Kidney (tissue), 14 donors: Measurements from ENCODE around the gene SLC9A3. TPM values are rescaled to one million over a fixed set of nuclear protein-coding genes. Genes with fewer than 3 reads are reported as not detected.

Experiments used
- DNase-seq, 5 donors: peaks; one replicate each; pipeline ENCODE4 v3.0.0-alpha.2; 2013 to 2020
- FAIRE-seq: peaks from 2 replicates; lab custom pipeline; 2012; peaks lifted over from hg19 to GRCh38; lab: Jason Lieb, UNC
- H3K27ac ChIP-seq, 2 donors: one replicate each; pipeline ENCODE4 v1.7.0; 2013; ENCODE audit warnings: low read depth in 2 of 2, low read length in 2 of 2, inconsistent platforms in 1 of 2
- H3K27me3 ChIP-seq: one replicate; pipeline ENCODE4 v1.7.1; 2013; ENCODE audit warnings: low read length, inconsistent platforms; ENCODE audit not compliant: control insufficient read depth, insufficient read depth
- H3K36me3 ChIP-seq, 3 donors: one replicate each; pipeline versions ENCODE4 v1.7.0 to v1.7.1; 2013; ENCODE audit warnings: low read length in 3 of 3, control low read depth in 1 of 3, inconsistent platforms in 1 of 3; ENCODE audit not compliant: insufficient read depth in 3 of 3, control insufficient read depth in 2 of 3
- H3K4me1 ChIP-seq, 3 donors: one replicate each; pipeline versions ENCODE4 v1.7.0 to v1.7.1; 2013; ENCODE audit warnings: low read length in 3 of 3, inconsistent platforms in 1 of 3, low read depth in 1 of 3; ENCODE audit not compliant: control insufficient read depth in 2 of 3, insufficient read depth in 2 of 3
- H3K4me3 ChIP-seq, 3 donors: one replicate each; pipeline versions ENCODE4 v1.7.0 to v1.8.1; 2013; ENCODE audit warnings: low read length in 3 of 3, control low read depth in 1 of 3, inconsistent platforms in 1 of 3
- H3K9ac ChIP-seq, 3 donors: one replicate each; pipeline versions ENCODE4 v1.7.0 to v1.7.1; 2013; ENCODE audit warnings: low read length in 3 of 3, control low read depth in 1 of 3, inconsistent platforms in 1 of 3
- H3K9me3 ChIP-seq, 3 donors: one replicate each; pipeline versions ENCODE4 v1.7.0 to v1.7.1; 2013; ENCODE audit warnings: low read length in 3 of 3, control low read depth in 1 of 3, inconsistent platforms in 1 of 3; ENCODE audit not compliant: control insufficient read depth in 2 of 3, insufficient read depth in 1 of 3
- intact Hi-C: fragments of 100-400 bp; cut with DNase I; formaldehyde crosslinking; loops from one replicate; pipeline ENCODE4 v1.11.1; 2022
- polyA plus RNA-seq: library from polyadenylated mRNA; stranded (reverse); fragments of 350-450 nt; fragmentation: Illumina TruSeq; extraction: RNeasy Lipid Tissue Mini Kit (QIAGEN cat#74804); gene quantifications from one replicate; pipeline ENCODE4 v1.2.3, GENCODE V29; 2014; ENCODE audit warnings: low read depth, low replicate concordance; ENCODE audit not compliant: insufficient read depth
- total RNA-seq: library from RNA; stranded (reverse); fragmentation: NEBNext Ultra II Directional; extraction: Animal tissue kit (Norgen Biotek cat#: 25700); gene quantifications from one replicate; pipeline ENCODE4 v1.2.1, GENCODE V29; 2021
- TF ChIP-seq, protein P1 (sequence below): IDR thresholded peaks from 3 replicates; pipeline ENCODE4 v1.5.1; 2012; ENCODE audit warnings: mild to moderate bottlenecking, moderate library complexity, borderline replicate concordance; ENCODE audit not compliant: insufficient read depth; ENCODE audit errors: extremely low read depth
- donor health status: control.
- donor health status: control.
- donor health status: control.
- donor health status: control.
- donor health status: control.
- donor health status: DM: yes; HTN: yes; CAD: no.
- donor health status: Normal renal cell carcinoma (clear cell type).

The SLC9A3 gene
- total and polyA plus RNA-seq, 2 donors from 2014 or later: 10.5 to 36.9 TPM

DNA sequence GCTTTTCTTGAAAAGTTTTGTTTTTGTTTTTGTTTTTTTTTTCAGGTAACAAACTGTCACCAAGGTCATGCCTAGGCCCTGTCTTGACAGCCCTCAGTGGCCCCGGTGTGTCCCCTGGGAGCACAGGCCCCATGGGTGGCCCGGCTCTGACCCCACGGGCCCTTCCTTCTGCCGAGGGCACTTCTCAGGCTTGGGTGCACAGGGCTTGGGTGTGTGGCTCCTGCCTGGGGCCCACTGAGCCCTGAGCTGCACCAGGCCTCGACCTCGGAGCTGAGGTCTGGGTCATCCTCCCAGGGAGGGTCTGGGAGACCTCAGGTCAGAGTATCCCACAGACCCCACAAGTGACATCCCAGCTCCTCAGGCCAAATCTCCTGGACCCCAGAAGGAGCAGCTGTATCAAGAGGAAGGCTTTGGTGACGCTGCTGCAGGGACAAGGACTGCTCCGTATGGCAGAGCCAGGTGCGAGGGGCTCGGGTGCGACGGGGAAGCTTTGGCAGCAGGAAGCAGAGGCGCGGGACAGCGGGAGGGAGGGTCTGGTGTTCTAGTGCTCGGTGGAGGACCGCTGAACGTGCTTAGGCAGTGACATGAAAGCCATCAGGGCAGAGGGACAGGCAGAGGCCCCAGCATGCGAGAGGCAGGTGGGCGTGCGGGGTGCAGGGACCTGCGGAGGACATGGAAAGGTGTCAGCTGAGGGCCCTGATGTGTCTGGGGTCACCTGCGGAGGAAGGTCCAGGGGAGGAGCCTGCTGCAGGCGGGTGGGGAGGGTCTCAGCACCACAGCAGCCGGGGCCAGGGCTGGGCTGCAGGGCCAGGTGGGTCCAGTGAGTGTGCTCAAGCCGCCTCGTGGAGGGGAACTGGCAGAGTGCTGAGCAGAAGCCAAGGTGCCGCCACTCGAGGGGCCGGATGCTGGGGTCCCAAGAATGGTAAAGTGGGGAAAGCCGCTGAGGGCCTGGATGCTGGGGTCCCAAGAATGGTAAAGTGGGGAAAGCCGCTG, 18.4 kb upstream of the SLC9A3 start:
- Histone ChIP-seq H3K27ac (no peak overlapping the region), H3K36me3 (no peaks in the 10 kb centered on the region), H3K4me3 (no peak overlapping the region), H3K27me3 (no peaks in the 10 kb centered on the region), H3K9me3 (no peaks in the 10 kb centered on the region), H3K4me1 (no peaks in the 10 kb centered on the region), H3K9ac (no peak overlapping the region)
- TF ChIP-seq, protein P1, sequence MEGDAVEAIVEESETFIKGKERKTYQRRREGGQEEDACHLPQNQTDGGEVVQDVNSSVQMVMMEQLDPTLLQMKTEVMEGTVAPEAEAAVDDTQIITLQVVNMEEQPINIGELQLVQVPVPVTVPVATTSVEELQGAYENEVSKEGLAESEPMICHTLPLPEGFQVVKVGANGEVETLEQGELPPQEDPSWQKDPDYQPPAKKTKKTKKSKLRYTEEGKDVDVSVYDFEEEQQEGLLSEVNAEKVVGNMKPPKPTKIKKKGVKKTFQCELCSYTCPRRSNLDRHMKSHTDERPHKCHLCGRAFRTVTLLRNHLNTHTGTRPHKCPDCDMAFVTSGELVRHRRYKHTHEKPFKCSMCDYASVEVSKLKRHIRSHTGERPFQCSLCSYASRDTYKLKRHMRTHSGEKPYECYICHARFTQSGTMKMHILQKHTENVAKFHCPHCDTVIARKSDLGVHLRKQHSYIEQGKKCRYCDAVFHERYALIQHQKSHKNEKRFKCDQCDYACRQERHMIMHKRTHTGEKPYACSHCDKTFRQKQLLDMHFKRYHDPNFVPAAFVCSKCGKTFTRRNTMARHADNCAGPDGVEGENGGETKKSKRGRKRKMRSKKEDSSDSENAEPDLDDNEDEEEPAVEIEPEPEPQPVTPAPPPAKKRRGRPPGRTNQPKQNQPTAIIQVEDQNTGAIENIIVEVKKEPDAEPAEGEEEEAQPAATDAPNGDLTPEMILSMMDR: no peak
- FAIRE-seq (no peak), DNase-seq (peak in 2 of 5 donors; percentile 33 to 61)
- intact Hi-C loops: no loop called here

DNA sequence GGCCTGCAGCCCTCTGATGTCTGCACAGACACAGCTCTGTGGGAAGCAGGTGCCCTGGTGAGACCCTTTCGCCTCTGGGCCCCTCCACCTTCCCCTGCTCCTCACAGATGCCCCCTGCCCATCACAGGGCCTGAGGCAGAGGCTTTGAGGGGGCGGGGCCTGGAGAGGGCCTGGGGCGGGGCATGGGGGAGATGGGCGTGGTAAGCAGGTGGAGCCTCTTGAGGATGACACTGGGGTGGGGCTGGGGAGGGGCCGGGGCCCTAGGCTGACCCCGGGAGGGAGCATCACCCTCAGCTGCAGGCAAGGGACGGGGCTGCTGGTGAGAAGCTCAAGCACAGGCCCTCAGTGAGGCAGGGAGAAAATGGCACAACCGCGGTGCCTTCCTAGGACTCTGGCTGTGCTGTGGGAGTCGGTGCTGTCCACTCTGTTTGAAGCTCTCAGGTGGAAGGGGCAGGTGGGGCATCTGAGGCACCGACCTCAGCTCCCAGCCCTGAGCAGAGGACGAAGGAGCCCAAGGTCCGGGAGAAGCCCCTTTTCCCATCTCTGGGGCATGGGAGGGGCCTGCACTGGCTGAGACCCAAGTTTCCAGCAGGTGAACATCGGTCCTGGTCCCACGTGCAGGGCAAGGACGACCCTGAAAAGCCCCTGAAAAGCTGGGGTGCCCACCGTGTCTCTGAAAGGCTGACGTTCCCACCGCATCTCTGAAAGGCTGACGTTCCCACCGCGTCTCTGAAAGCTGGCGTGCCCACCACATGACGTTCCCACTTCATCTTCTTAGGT, 17.5 kb upstream of the SLC9A3 start:
- no peaks in the 10 kb centered on the region for H3K36me3 ChIP-seq
- H3K9ac ChIP-seq: no peak overlapping the region
- DNase-seq (peak in 1 of 5 donors; percentile 60), FAIRE-seq (no peak)
- TF ChIP-seq, protein P1: no peak
- H3K27ac ChIP-seq: no peak overlapping the region
- H3K4me3 ChIP-seq: no peak overlapping the region
- intact Hi-C loops: no loop called here
- no peaks in the 10 kb centered on the region for H3K9me3 ChIP-seq
- H3K27me3 ChIP-seq: no peaks in the 10 kb centered on the region
- no peaks in the 10 kb centered on the region for H3K4me1 ChIP-seq

DNA sequence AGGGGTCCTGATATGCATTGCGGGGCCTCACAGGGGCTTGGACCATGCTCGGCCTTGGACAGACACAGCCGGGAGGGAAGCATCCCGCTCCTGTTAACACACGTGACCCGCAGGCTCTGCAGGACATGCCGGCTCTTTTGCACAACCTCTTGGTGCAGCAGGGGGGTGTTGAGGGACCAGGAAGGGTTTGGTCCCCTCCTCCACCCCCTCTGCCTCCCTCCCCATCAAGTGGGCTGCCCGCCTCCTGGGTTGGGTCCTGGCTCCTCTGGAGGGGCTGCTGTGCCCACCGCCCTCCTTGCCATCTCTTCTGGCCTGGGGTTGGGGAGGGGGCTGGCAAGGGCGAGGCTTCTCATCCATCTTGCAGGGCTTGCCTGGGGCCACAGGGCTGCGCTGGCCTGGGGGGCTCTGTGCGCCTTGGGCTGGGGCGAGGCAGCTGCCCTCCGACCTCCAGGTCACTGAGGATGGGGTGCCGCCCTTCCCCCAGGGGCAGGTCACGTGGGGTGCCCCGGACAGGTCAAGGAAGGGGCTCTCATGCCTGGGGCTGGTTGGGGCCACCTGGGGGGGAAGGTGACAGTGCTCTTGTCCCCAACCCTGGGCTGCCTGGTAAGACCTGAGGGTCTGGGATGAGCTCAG, 16.8 kb upstream of the SLC9A3 start:
- Histone ChIP-seq H3K27ac (no peak overlapping the region), H3K27me3 (no peaks in the 10 kb centered on the region), H3K36me3 (no peaks in the 10 kb centered on the region), H3K9me3 (no peaks in the 10 kb centered on the region), H3K4me1 (no peaks in the 10 kb centered on the region), H3K9ac (no peak overlapping the region), H3K4me3 (no peak overlapping the region)
- DNase-seq (peak in 2 of 5 donors; percentile 54 to 70), FAIRE-seq (no peak)
- TF ChIP-seq, protein P1: no peak
- intact Hi-C loops: no loop called here
